Loucy (cell line): Measurements from ENCODE around the gene STC2.

Source experiments
- CTCF ChIP-seq: fragments of 200-600 bp; sonication (generic); conservative IDR thresholded peaks from 2 replicates; pipeline ENCODE4 v1.5.1; 2014; ENCODE audit warnings: mild to moderate bottlenecking, antibody characterized with exemption, low read length
- EZH2phosphoT487 ChIP-seq: fragments of 200-600 bp; IDR thresholded peaks from 2 replicates; pipeline ENCODE4 v1.6.1; 2018; ENCODE audit warnings: antibody characterized with exemption, mild to moderate bottlenecking, moderate library complexity, borderline replicate concordance

- TF ChIP-seq CTCF (no peak), EZH2phosphoT487 (no peak)
Measured at GRCh38 chr5:173289372-173289771, 38.8 kb downstream of the STC2 start.
